Measurements from ENCODE around the gene WEE1. TPM values are rescaled to one million over a fixed set of nuclear protein-coding genes. Genes with fewer than 3 reads are reported as not detected.

WEE1 gene
- polyA plus RNA-seq, 2 of the 4 experiments (the other 2 are of a cell fraction), result 18.6 to 41.3 TPM

DNA sequence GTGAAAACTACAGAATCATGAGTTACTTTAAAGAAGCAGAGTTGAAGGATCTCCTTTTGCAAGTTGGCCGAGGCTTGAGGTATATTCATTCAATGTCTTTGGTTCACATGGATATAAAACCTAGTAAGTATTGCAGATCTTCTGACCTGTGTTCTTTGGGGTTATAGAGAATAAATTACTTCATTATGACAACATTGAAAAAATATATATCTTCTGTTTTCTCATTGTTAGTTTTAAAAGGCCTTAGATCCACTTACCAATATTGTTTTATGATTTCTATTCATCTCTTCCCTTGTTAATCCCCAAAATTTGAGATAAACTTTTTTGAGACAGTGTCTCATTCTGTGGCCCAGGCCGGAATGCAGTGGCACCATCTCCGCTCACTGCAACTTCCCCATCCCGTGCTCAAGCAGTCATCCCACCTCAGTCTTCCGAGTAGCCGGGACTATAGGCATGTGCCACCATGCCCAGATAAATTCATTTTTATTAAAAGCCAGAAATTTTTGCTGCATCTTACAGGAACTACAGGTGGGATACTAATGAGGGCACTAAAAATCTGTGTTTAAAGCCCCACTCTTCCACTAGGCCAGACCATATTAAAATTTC, 8.2 kb downstream of the WEE1 start:
- no peak for DNase-seq (ENCODE audit: low read depth in 1 of 2, low spot score in 1 of 2)
- Histone ChIP-seq H3K9me3 (no peaks in the 10 kb centered on the region), H3K4me2 (no peak overlapping the region), H3K4me1 (peaks cover 20% of the 10 kb centered on the region), H3K4me3 (no peak overlapping the region), H3K27ac (no peak overlapping the region)
- no peak for FAIRE-seq
- POLR2A ChIA-PET, result no interaction called here
- TF ChIP-seq FOSB (CRISPR knock-in tag; IDR thresholded peaks at IDR 0.05) (no peak), CTCF (IDR thresholded peaks at IDR 0.05) (no peak), JUN (IDR thresholded peaks at IDR 0.05) (no peak), MAFK (IDR thresholded peaks at IDR 0.05; ENCODE audit: partially characterized antibody) (no peak)
- 96% methylated on average over 6 of the region's 6 CpGs for WGBS (ENCODE audit: missing lambda C conversion rate)
- ATAC-seq, result 0 out of 6 replicates have a peak, but pooled peaks of 1 of the 2 experiments have one; percentile 7
- CTCF ChIA-PET, result interaction anchor here (1.0 kb wide), 1 partner anchor 32 kb away, joined by 4 read pairs; no protein-coding TSS in a partner anchor

GRCh38 chr11:9590717-9591116, 17.2 kb downstream of the WEE1 start:
- Histone ChIP-seq H3K4me1 (no peaks in the 10 kb centered on the region), H3K27ac (no peak overlapping the region), H3K4me2 (no peak overlapping the region), H3K4me3 (no peak overlapping the region), H3K9me3 (no peaks in the 10 kb centered on the region)
- TF ChIP-seq RCOR1 (IDR thresholded peaks at IDR 0.05; ENCODE audit: low read depth, low read length) (no peak), E2F6 (IDR thresholded peaks at IDR 0.05; ENCODE audit: borderline replicate concordance, low read depth) (no peak), BCL3 (IDR thresholded peaks at IDR 0.05) (no peak), MAX (IDR thresholded peaks at IDR 0.05) (no peak), MAFK (IDR thresholded peaks at IDR 0.05; ENCODE audit: partially characterized antibody) (no peak), ZFP36 (IDR thresholded peaks at IDR 0.05; ENCODE audit: borderline replicate concordance, partially characterized antibody) (no peak), FOSB (CRISPR knock-in tag; IDR thresholded peaks at IDR 0.05) (no peak), ZSCAN20 (CRISPR knock-in tag; IDR thresholded peaks at IDR 0.05) (no peak), ZC3H11A (IDR thresholded peaks at IDR 0.05) (no peak), ZNF302 (CRISPR knock-in tag; IDR thresholded peaks at IDR 0.05) (no peak), RAD21 (conservative IDR thresholded peaks at IDR 0.05 in 1 of 2, IDR thresholded peaks at IDR 0.05 in 1 of 2) (no peak), FOXS1 (CRISPR knock-in tag; IDR thresholded peaks at IDR 0.05) (no peak), RNF2 (IDR thresholded peaks at IDR 0.05; ENCODE audit: borderline replicate concordance, low read depth) (no peak)
- TF ChIP-seq, protein P1, sequence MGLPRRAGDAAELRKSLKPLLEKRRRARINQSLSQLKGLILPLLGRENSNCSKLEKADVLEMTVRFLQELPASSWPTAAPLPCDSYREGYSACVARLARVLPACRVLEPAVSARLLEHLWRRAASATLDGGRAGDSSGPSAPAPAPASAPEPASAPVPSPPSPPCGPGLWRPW (IDR thresholded peaks at IDR 0.05), result no peak
- ATAC-seq (no peak), FAIRE-seq (no peak), DNase-seq (ENCODE audit: low read depth in 1 of 2, low spot score in 1 of 2) (no peak)
- ChIA-PET CTCF (interaction anchor here (0.9 to 2.7 kb wide), 3 partner anchors 12 to 22 kb away, joined by 3 to 13 read pairs (median 3); no protein-coding TSS in a partner anchor), POLR2A (interaction anchor here (1.2 to 1.6 kb wide), 2 partner anchors 17 to 24 kb away, joined by 3 read pairs; partner anchors contain the start of gene WEE1)
- WGBS (ENCODE audit: missing lambda C conversion rate), result 96% methylated on average over 4 of the region's 4 CpGs

GRCh38 chr11:9594267-9595046, 21.0 kb downstream of the WEE1 start:
- TF ChIP-seq RAD21 (conservative IDR thresholded peaks at IDR 0.05 in 1 of 2, IDR thresholded peaks at IDR 0.05 in 1 of 2) (no peak), HEYL (CRISPR knock-in tag; IDR thresholded peaks at IDR 0.05) (no peak), ZSCAN20 (CRISPR knock-in tag; IDR thresholded peaks at IDR 0.05) (no peak), PHF8 (IDR thresholded peaks at IDR 0.05; ENCODE audit: borderline replicate concordance, low read depth) (no peak), CEBPB (IDR thresholded peaks at IDR 0.05) (no peak), ATOH8 (CRISPR knock-in tag; IDR thresholded peaks at IDR 0.05; ENCODE audit: low read depth) (no peak), E2F6 (IDR thresholded peaks at IDR 0.05; ENCODE audit: borderline replicate concordance, low read depth) (no peak), KDM5A (IDR thresholded peaks at IDR 0.05) (no peak), RNF2 (IDR thresholded peaks at IDR 0.05; ENCODE audit: borderline replicate concordance, low read depth) (no peak), POLR2A (IDR thresholded peaks at IDR 0.05; ENCODE audit: low read length) (no peak)
- TF ChIP-seq, protein P2, sequence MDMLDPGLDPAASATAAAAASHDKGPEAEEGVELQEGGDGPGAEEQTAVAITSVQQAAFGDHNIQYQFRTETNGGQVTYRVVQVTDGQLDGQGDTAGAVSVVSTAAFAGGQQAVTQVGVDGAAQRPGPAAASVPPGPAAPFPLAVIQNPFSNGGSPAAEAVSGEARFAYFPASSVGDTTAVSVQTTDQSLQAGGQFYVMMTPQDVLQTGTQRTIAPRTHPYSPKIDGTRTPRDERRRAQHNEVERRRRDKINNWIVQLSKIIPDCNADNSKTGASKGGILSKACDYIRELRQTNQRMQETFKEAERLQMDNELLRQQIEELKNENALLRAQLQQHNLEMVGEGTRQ (IDR thresholded peaks at IDR 0.05), result no peak
- Histone ChIP-seq H3K4me2 (no peak overlapping the region), H3K27ac (no peak overlapping the region), H3K4me3 (no peak overlapping the region), H3K4me1 (no peaks in the 10 kb centered on the region), H3K9me3 (no peaks in the 10 kb centered on the region)
- DNase-seq (ENCODE audit: low read depth in 1 of 2, low spot score in 1 of 2), result no peak
- WGBS (ENCODE audit: missing lambda C conversion rate), result 87% methylated on average over 11 of the region's 11 CpGs
- CTCF ChIA-PET, result no interaction called here
- FAIRE-seq, result no peak
- no peak; a peak in 2 of 6 replicates for ATAC-seq
- POLR2A ChIA-PET, result no interaction called here
